HL-60 (cell line): ENCODE results near the gene FGF14.

Experiments
- CTCF ChIP-seq: IDR thresholded peaks from one replicate; pipeline ENCODE4 v1.5.1; 2011; ENCODE audit warnings: low read length, control low read depth, inconsistent platforms; ENCODE audit not compliant: insufficient read depth
- GABPA ChIP-seq: IDR thresholded peaks from 2 replicates; pipeline ENCODE4 v1.6.1; 2012; ENCODE audit warnings: low read depth
- POLR2AphosphoS5 ChIP-seq: IDR thresholded peaks from 2 replicates; pipeline ENCODE4 v1.6.1; 2012; ENCODE audit warnings: low read depth
- SPI1 ChIP-seq: IDR thresholded peaks from 2 replicates; pipeline ENCODE4 v1.6.1; 2012; ENCODE audit warnings: low read depth, mild to moderate bottlenecking, borderline replicate concordance
- TF ChIP-seq, protein P1 (sequence below): IDR thresholded peaks from 2 replicates; pipeline ENCODE4 v1.6.1; 2012; ENCODE audit warnings: low read depth; ENCODE audit not compliant: insufficient replicate concordance

GRCh38 chr13:102139626-102140025 is 262.2 kb downstream of the FGF14 start:
- TF ChIP-seq CTCF (no peak), POLR2AphosphoS5 (no peak), GABPA (no peak), SPI1 (no peak)
- TF ChIP-seq, protein P1, sequence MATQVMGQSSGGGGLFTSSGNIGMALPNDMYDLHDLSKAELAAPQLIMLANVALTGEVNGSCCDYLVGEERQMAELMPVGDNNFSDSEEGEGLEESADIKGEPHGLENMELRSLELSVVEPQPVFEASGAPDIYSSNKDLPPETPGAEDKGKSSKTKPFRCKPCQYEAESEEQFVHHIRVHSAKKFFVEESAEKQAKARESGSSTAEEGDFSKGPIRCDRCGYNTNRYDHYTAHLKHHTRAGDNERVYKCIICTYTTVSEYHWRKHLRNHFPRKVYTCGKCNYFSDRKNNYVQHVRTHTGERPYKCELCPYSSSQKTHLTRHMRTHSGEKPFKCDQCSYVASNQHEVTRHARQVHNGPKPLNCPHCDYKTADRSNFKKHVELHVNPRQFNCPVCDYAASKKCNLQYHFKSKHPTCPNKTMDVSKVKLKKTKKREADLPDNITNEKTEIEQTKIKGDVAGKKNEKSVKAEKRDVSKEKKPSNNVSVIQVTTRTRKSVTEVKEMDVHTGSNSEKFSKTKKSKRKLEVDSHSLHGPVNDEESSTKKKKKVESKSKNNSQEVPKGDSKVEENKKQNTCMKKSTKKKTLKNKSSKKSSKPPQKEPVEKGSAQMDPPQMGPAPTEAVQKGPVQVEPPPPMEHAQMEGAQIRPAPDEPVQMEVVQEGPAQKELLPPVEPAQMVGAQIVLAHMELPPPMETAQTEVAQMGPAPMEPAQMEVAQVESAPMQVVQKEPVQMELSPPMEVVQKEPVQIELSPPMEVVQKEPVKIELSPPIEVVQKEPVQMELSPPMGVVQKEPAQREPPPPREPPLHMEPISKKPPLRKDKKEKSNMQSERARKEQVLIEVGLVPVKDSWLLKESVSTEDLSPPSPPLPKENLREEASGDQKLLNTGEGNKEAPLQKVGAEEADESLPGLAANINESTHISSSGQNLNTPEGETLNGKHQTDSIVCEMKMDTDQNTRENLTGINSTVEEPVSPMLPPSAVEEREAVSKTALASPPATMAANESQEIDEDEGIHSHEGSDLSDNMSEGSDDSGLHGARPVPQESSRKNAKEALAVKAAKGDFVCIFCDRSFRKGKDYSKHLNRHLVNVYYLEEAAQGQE: no peak
